SK-MEL-5 (cell line): Measurements from ENCODE around the gene LARP1B. TPM values are rescaled to one million over a fixed set of nuclear protein-coding genes. Genes with fewer than 3 reads are reported as not detected.
"Not testable (repeated sequence)": the region's sequence is repeated elsewhere in the genome, so short reads cannot be mapped to it uniquely, and the experiment has no call there.

Experiments
- DNase-seq: peaks from one replicate; pipeline ENCODE4 v3.0.0-alpha.2; 2016; ENCODE audit warnings: low read depth, low spot score
- in situ Hi-C: cut with HindIII; loops from 2 replicates; pipeline ENCODE4 v1.10.0; 2016; ENCODE audit warnings: low sequenced_read_pairs, high pct_unique_total_duplicates, low pct_unique_long_range_greater_than_20kb
- total RNA-seq: library from RNA; depleted of rRNA; stranded (reverse); fragments of >200 nt; shearing (Covaris generic); gene quantifications from 2 replicates; pipeline ENCODE4 v1.2.3, GENCODE V29; 2014; rRNA removed

The LARP1B gene
- total RNA-seq, 1 experiment from 2014 or later: 11.7 TPM

GRCh38 chr4:128247906-128248305, 186.8 kb downstream of the LARP1B start:
- no peak for DNase-seq
- in situ Hi-C loops: no loop called here

DNA sequence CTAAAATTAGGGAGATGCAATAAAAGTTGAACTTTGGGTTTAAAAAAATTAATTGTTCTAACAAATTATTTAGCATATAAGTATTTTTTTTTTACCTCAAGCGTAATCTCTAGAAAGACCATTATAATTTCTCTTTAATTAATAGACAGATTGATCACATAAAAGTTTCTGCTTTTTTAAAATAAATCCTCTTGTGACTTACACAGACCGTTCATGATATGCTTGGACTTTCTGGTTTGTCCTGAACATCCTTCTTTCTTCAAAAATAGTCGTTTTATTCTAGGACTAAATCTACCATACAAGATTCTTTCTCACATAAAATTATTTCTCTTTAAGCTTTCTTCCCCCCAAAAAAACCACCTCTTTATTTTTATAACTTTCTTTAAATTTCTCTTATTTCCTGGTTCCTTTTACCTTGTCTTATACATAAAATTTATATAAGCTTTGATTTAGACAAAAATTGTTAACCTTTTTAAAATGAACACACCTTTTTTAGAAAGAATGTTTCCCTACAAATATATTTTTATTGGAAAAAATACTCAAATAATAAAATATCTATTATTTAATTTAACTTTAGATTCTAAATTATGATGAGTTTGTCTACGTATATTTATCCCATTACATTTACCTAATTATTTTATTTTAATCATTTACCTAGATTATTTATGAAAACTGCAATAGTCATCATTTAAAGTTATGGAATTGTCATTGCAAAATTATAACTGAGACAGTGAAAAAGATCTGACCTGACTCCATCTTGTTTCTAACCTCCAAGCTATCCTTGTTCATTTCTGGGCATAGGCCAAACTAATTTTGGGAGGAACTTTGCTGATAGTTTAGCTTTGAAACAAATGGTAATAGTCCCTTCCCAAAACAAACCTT, 188.9 kb downstream of the LARP1B start:
- in situ Hi-C loops: no loop called here
- no peak for DNase-seq

GRCh38 chr4:128255906-128256305, 194.8 kb downstream of the LARP1B start:
- no peak for DNase-seq
- in situ Hi-C loops: no loop called here

- in situ Hi-C loops: no loop called here
- no peak for DNase-seq
Observed at GRCh38 chr4:128256539-128256938, 195.4 kb downstream of the LARP1B start.

DNA sequence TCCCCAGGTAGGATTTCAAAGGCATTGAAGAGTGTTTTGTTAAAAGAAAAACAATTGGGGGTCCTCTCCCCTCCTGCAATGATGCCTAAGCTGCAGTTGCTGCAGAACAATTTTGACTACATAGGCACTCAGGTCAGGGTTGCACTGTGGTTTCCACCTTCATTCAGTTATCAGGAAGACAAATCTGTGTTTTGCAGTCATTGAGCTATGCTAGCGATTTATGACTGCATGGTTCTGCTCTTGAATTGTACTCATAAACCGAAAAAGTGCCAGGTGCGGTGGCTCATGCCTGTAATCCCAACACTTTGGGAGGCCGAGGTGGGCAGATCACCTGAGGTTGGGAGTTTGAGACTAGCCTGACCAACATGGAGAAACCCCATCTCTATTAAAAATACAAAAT, 197.1 kb downstream of the LARP1B start:
- in situ Hi-C loops, DNase-seq: not testable (repeated sequence)

- in situ Hi-C loops, DNase-seq: not testable (repeated sequence)
Observed at GRCh38 chr4:128259889-128260288, 198.8 kb downstream of the LARP1B start.

Other genes with a start within 250 kb of the LARP1B start
- gene PLK4, start 180.4 kb upstream of the LARP1B start, total RNA-seq: 11.1 and 13.7 TPM in 2 replicates
- 12.7 and 20.5 TPM in 2 replicates for gene MFSD8, start 96.1 kb upstream of the LARP1B start, total RNA-seq
- gene ABHD18, start 95.9 kb upstream of the LARP1B start, total RNA-seq: 4.5 and 5.1 TPM in 2 replicates
- gene PGRMC2, start 226.5 kb downstream of the LARP1B start, total RNA-seq: 20.3 and 25.4 TPM in 2 replicates